RCC 7860 (cell line): ENCODE results near the gene RIOX2.

Source experiments
- DNase-seq: peaks from one replicate; pipeline ENCODE4 v3.0.0-alpha.2; 2015; ENCODE audit warnings: low spot score
- FAIRE-seq: peaks from 2 replicates; lab custom pipeline; 2012; peaks lifted over from hg19 to GRCh38; lab: Jason Lieb, UNC

Gene RIOX2

GRCh38 chr3:97990624-97991292, 18.5 kb upstream of the RIOX2 start:
- no peak for FAIRE-seq
- no peak for DNase-seq

DNA sequence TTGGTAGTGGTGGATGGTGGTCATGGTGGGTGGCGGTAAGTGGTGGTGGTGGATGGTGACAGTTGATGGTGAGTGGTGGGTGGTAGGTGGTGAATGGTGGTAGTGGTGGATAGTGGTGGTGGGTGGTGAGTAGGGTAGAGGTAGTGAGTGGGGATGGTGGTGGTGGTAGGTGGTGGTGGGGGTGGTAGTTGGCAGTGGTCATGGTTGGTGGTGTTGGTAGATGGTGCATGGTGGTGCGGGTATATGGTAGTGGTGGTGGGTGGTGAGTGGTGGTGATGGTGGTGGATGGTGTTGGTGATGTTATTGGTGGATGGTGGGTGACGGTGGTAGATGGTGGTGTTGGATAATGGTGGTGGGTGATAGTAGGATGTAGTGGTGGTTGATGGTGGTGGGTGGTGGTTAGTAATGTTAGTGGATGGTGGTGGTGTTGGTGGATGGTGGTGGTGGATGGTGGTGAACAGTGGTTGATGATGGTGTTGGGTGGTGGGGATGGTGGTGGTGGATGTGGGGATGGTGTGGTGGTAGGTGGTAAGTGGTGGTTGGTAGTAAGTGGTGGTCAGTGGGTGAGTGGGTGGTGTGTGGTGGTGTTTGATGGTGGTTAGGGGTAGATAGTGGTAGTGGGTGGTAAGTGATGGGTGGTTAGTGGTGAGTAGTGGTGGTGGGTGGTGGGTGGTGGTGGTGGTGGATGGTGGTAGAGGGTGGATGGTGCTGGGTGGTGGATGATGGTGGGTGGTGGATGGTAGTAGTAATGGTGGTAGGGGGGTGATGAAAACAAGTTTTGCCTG, 16.7 kb upstream of the RIOX2 start:
- DNase-seq (no peak), FAIRE-seq (no peak)

DNA sequence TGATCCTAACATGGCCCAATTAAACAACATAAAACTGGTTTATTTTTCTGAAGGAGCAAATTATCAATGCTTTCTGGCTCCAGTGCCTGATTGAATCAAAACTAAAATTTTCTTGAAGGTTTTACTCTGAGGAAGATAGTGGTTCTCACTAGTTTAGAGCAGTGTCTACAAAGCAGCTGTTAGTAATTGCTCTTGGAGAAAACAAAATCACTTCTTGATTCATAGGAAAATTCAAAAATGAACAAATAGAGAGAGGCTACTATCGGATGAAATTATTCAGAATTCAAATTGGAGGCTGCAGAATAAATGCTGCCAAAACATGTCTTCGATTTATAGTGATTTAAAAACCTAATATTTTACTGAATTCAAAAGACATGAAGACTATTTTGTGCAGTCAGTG, 15.1 kb upstream of the RIOX2 start:
- no peak for FAIRE-seq
- DNase-seq = no peak

- DNase-seq (no peak), FAIRE-seq (no peak)
Observed at GRCh38 chr3:97983933-97984491, 11.8 kb upstream of the RIOX2 start.

- no peak for DNase-seq
- FAIRE-seq = no peak
Observed at GRCh38 chr3:97981886-97982285, 9.7 kb upstream of the RIOX2 start.

DNA sequence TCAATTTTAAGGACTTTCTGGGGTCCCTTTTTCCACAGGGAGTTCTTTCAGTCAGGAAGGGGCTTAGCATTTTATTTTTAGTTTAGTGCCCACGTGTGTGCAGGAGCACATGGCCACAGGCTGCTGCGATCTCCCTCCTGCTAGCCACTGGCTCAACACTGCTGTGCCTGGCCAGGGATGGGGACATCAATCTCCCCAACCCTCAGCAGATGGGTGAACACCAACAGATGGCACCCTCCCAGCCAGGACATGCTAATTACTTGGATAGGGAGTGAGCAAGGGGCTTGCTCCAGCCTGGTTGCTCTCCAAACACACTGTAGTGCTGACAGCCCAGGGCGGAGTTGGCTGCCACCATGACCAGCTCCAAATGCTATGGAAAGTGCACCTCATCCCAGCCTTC, 7.4 kb upstream of the RIOX2 start:
- DNase-seq = no peak
- FAIRE-seq = no peak

DNA sequence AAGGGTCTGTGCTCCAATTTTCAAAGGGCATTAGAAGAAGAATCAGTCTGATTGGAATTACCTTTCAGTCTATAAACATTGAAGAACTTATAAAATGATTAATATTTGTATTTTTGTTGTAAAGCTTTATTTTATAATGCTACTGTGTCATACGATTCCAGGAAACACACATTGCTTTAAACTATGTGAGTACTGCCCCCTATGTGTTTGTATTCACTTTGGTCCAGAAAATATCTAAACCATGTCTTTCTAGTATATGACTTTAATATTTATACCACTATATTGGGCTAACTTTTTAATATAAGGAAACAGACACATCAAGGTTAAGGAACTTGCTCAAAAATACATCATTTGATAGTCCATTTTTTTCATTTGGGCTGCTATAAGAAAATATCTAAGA, 3.2 kb upstream of the RIOX2 start:
- DNase-seq = no peak
- FAIRE-seq = no peak

GRCh38 chr3:97974996-97975395, 2.8 kb upstream of the RIOX2 start:
- FAIRE-seq (no peak), DNase-seq (no peak)

- FAIRE-seq = no peak
Observed at GRCh38 chr3:97972976-97973375, 745 bp upstream of the RIOX2 start.

DNA sequence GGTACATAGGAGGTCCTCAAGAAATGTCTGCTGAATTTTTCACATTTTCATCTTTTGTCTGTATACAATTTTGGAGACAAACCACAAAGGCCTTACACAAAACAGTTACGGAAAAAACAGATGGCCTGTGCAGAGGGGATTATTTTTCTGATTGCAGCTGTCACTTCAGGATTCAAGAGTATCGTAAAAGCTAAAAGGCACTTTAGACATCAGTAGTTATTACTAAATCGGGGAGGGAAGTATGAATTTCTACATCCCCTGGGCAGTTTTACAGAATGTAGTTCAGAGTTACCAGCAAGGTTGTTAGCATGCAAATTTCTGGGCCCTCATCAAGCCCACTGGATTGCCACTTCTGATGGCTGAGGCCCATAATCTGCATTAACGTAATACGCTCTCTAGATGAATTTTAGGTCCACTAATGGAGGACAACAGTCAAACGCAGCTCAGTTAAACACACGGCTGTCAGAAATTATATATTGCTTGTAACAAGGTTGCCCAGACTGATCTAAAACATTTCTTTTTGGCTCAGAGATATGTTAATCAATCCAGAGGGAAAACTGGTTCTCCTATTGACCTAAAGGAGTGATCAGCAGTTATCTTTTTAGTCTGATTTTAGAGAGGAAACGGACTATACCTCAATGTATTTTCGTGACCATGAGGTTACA, 1.1 kb downstream of the RIOX2 start:
- FAIRE-seq (no peak), DNase-seq (no peak)

More at GRCh38 chr3:97972976-97973375, 745 bp upstream of the RIOX2 start:
- no peak for DNase-seq

DNA sequence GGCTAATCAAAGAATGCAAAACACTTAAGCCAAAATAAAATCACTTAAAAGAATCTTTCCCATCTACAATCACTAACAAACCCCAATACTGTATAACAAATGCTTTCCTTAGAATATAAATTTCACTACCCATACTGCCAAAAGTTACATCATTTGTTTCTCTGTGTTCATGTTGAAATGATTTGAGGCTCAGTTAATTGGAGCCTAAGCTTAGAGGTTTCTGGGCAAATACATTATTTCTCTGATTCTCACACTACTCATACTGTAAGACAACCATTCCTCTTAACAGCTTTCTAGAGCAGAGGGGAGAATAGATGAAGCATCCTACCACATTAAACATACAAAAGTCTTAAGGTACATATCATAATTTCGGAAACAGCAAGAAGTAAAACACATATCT, 2.1 kb downstream of the RIOX2 start:
- FAIRE-seq = no peak
- DNase-seq = no peak

DNA sequence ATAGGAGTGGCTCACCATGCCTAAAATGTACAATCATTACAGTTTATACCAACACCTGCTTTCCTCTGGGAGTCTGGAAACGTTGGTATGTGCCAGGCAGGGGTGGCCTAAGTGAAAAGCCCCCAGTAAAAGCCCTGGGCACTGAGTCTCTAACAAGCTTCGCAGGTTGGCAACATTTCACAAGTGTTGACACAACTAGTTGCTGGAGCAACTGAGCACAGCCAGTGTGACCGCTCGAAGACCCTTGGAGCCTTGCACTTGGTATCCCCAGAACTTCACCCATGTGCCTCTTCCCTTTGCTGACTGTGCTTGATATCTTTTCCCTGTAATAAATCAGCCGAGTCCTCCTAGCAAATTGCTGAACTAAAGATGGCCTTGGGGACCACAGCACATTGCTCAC, 2.7 kb downstream of the RIOX2 start:
- FAIRE-seq (no peak), DNase-seq (no peak)

DNA sequence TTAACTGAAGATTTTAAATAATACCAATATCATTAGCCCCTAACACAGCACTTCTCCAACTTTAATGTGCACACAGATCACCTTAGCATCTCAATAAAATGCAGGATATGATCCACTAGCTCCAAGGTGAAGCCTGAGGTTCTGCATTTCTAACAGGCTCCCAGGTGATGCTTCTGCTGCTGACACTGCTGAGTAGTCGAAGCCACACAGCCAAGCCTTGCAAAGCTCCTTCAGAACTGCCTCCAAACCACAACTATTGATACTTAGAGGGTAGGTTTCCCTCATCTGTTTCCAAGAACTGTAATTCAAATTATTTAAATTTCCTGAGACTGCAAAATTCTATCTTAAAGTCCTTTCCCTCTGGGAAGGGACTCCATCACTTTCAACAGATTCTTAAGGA, 3.9 kb downstream of the RIOX2 start:
- DNase-seq (no peak), FAIRE-seq (no peak)

DNA sequence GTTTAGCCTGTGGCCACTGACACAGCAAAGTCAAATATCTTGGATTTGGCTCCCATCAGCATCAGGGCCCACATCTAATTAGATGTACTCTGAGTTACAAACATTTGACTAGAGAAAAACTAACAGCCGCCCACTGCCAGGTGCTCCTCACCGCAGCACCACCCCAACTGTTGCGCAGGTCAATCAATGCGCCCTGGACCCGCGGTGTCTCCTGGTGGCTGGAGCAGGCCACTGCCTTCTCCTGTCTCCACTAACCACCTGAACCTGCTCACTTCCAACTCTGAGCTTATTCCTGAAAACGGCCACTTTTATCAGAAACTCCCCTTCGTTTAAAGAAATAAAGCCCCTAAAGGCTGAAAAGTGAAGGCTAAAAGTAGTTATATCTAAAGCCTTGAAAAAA, 4.3 kb downstream of the RIOX2 start:
- FAIRE-seq = no peak

DNA sequence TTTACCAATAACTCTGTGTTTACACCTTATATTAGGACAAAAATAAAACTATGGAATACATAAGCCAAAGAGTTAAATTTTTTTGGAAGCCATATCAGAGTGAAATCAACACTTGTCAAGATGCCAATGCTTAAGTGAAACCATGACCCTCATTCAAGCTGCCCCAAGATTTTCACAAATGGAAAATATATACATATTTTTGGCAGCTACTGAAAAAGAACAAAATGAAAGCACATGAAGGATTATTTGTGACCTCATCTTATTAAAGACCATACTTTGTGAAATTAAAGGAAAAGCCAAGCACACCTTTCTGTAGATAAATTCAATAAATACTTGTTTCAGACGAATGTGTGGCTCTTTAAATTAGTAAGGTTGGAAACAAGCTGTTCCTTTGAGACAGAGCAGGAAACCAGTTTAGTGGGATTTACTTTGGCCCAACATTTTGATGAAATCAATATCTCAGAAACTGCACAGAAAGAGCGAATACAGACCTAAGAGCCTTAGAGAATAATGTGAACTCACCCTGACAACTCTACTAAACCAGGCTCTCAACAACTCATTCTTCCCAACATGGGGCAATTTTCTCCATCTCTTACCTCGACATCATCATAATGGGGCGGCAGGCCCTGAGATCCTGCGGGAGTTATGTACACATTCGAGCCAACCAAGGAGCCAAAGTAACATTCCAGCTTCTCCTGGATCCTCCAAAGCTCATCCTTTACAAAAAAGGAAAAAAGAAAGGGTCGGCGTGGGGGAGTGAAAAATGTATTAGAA, 11.1 kb downstream of the RIOX2 start:
- DNase-seq = no peak

More for the DNA sequence above, 4.3 kb downstream of the RIOX2 start:
- no peak for DNase-seq

DNA sequence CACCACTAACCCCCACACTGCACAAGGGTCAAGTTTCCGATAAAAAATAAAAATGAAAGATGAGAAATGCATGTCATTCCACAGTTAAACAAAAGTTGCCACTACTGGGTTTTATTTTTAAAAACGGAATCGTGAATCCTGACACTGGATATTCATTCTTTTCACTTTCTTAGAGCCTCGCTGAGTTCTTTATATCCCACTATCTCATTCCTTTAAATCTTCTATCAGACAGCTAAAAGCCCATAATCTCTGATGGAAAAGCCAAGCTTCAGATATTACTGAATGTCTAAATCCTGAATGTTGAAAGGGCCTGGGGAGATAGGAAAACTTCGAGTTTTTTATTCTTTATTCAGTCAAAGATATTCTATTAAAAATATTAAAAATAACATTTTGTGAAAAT, 11.7 kb downstream of the RIOX2 start:
- FAIRE-seq = no peak

More for the DNA sequence above, 11.1 kb downstream of the RIOX2 start:
- FAIRE-seq = no peak

DNA sequence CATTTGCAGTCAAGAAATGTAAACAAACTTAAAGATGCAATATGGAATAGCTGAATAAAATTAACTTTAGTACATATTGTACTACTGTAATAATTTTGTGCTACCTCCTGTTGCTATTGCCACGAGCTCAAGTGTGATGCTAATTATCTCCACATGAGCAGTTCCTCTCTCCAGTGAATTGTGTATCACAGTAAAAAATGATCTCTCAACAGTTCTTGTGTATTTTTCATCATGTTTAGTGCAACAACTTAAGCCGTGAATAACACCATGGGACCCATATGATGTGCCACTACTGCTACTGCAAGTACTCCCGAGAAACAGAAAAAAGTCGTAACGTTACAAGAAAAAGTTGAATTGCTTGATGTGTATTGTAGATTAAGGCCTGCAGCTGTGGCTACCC, 12.4 kb downstream of the RIOX2 start:
- DNase-seq (no peak), FAIRE-seq (no peak)

More for the DNA sequence above, 11.7 kb downstream of the RIOX2 start:
- no peak for DNase-seq

GRCh38 chr3:97958796-97959195, 13.4 kb downstream of the RIOX2 start:
- DNase-seq = no peak
- FAIRE-seq = no peak

GRCh38 chr3:97958396-97958795, 13.8 kb downstream of the RIOX2 start:
- DNase-seq (no peak), FAIRE-seq (no peak)

DNA sequence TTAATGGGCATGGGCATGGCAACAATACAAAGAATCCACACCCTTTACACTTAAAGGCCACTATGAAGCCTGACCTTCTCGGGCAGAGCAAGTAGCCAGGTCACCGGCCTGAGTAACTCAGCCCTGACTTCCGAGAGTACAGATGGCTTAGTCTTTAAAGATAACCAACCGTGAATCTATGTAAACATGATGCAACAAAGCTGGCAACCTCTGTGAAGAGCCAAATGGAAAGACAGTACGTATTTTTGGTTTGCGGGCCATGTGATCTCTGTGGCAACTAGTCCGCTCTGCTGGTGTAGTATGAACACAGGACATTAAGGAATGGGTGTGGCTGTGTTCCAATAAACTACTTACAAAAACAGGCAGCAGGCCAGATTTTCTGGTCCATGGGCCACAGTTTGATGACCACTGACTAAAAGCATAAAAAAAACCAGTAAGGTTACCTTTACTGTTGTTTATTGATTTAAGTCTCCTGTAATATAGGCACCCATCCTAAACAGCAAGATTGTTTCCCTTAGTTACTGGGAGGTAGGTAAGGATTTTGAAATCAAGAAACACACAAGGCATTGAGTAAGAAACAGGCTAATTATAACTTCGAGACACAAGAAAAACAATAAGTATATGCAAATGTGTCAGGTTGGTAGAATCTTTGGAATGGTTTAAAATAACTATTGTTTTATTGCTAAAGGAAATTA, 14.5 kb downstream of the RIOX2 start:
- no peak for FAIRE-seq

More for the DNA sequence above, 14.5 kb downstream of the RIOX2 start:
- DNase-seq = no peak
